OCI-LY1 (cell line): Measurements from ENCODE around the gene GABRB3.

Experiments used
- H2AFZ ChIP-seq: fragments of 200-600 bp; sonication (generic), shearing (Covaris generic); 2 replicates; pipeline ENCODE4 v1.6.0; 2014; ENCODE audit warnings: antibody characterized with exemption, mild to moderate bottlenecking, low read length
- H3F3A ChIP-seq: fragments of 200-600 bp; sonication (generic), shearing (Covaris generic); 2 replicates; pipeline ENCODE4 v1.6.0; 2014; ENCODE audit warnings: mild to moderate bottlenecking, antibody characterized with exemption, low read length, moderate library complexity; ENCODE audit not compliant: insufficient read depth
- H3K27ac ChIP-seq: fragments of 200-600 bp; sonication (generic); 2 replicates; pipeline ENCODE4 v1.5.1; 2014; ENCODE audit warnings: low read length, mixed run types, mild to moderate bottlenecking, low read depth; ENCODE audit not compliant: poor library complexity, severe bottlenecking
- H3K27me3 ChIP-seq: fragments of 200-600 bp; sonication (generic); 2 replicates; pipeline ENCODE4 v1.6.0; 2014; ENCODE audit warnings: antibody characterized with exemption, mild to moderate bottlenecking, low read length, moderate library complexity; ENCODE audit not compliant: insufficient read depth
- H3K36me3 ChIP-seq: fragments of 200-600 bp; sonication (generic); 2 replicates; pipeline ENCODE4 v1.6.1; 2014; ENCODE audit warnings: mild to moderate bottlenecking, antibody characterized with exemption, low read length, moderate library complexity, mixed read lengths; ENCODE audit not compliant: insufficient read depth
- H3K4me1 ChIP-seq: fragments of 200-600 bp; sonication (generic); 2 replicates; pipeline ENCODE4 v1.5.1; 2014; ENCODE audit warnings: mild to moderate bottlenecking, low read length, moderate library complexity; ENCODE audit not compliant: insufficient read depth, severe bottlenecking
- H3K4me2 ChIP-seq: fragments of 200-600 bp; sonication (generic), shearing (Covaris generic); 2 replicates; pipeline ENCODE4 v1.6.1; 2014; ENCODE audit warnings: low read length
- H3K4me3 ChIP-seq: fragments of 200-600 bp; sonication (generic); 2 replicates; pipeline ENCODE4 v1.5.1; 2014; ENCODE audit warnings: low read length, low read depth, mild to moderate bottlenecking, mixed read lengths; ENCODE audit not compliant: poor library complexity, severe bottlenecking
- H3K79me2 ChIP-seq: fragments of 200-600 bp; shearing (Covaris generic); 2 replicates; pipeline ENCODE4 v1.6.1; 2016; ENCODE audit warnings: mixed run types, low read length, mixed read lengths; ENCODE audit not compliant: insufficient read depth
- H3K9ac ChIP-seq: fragments of 200-600 bp; sonication (generic), shearing (Covaris generic); 2 replicates; pipeline ENCODE4 v1.6.1; 2014; ENCODE audit warnings: mild to moderate bottlenecking, low read length, mixed read lengths
- H3K9me2 ChIP-seq: fragments of 200-600 bp; sonication (generic), shearing (Covaris generic); 2 replicates; pipeline ENCODE4 v1.6.1; 2014; ENCODE audit warnings: low read depth, mild to moderate bottlenecking, low read length, mixed read lengths
- H3K9me3 ChIP-seq: fragments of 200-600 bp; shearing (Covaris generic); 2 replicates; pipeline ENCODE4 v1.6.1; 2014; ENCODE audit warnings: low read length, mixed read lengths
- H4K20me1 ChIP-seq: fragments of 200-600 bp; sonication (generic), shearing (Covaris generic); 2 replicates; pipeline ENCODE4 v1.6.0; 2016; ENCODE audit warnings: mild to moderate bottlenecking, low read length; ENCODE audit not compliant: insufficient read depth
- EZH2 ChIP-seq: fragments of 200-600 bp; sonication (generic), shearing (Covaris generic); IDR thresholded peaks from 2 replicates; pipeline ENCODE4 v1.8.0; 2017; ENCODE audit warnings: borderline replicate concordance, mixed run types, mild to moderate bottlenecking, antibody characterized with exemption, low read length, moderate library complexity, mixed read lengths
- TF ChIP-seq, protein P1 (sequence below): fragments of 200-600 bp; sonication (generic), shearing (Covaris generic); IDR thresholded peaks from 2 replicates; pipeline ENCODE4 v1.5.1; 2017; ENCODE audit warnings: mild to moderate bottlenecking, antibody characterized with exemption, low read length, moderate library complexity, mixed read lengths

GABRB3 gene

GRCh38 chr15:26698555-26698954 lies 74.3 kb downstream of the GABRB3 start:
- Histone ChIP-seq H3K4me2 (no peak overlapping the region), H4K20me1 (no peaks in the 10 kb centered on the region), H2AFZ (no peak overlapping the region), H3K79me2 (no peaks in the 10 kb centered on the region), H3K9me3 (no peaks in the 10 kb centered on the region), H3K4me3 (no peak overlapping the region), H3K36me3 (no peaks in the 10 kb centered on the region), H3K4me1 (no peaks in the 10 kb centered on the region), H3K27me3 (no peaks in the 10 kb centered on the region), H3K27ac (no peak overlapping the region), H3F3A (no peaks in the 10 kb centered on the region), H3K9me2 (no peaks in the 10 kb centered on the region), H3K9ac (no peak overlapping the region)
- TF ChIP-seq, protein P1, sequence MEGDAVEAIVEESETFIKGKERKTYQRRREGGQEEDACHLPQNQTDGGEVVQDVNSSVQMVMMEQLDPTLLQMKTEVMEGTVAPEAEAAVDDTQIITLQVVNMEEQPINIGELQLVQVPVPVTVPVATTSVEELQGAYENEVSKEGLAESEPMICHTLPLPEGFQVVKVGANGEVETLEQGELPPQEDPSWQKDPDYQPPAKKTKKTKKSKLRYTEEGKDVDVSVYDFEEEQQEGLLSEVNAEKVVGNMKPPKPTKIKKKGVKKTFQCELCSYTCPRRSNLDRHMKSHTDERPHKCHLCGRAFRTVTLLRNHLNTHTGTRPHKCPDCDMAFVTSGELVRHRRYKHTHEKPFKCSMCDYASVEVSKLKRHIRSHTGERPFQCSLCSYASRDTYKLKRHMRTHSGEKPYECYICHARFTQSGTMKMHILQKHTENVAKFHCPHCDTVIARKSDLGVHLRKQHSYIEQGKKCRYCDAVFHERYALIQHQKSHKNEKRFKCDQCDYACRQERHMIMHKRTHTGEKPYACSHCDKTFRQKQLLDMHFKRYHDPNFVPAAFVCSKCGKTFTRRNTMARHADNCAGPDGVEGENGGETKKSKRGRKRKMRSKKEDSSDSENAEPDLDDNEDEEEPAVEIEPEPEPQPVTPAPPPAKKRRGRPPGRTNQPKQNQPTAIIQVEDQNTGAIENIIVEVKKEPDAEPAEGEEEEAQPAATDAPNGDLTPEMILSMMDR = no peak
- no peak for TF ChIP-seq EZH2

- H3F3A ChIP-seq = no peaks in the 10 kb centered on the region
- no peak overlapping the region for H2AFZ ChIP-seq
- no peaks in the 10 kb centered on the region for H3K9me2 ChIP-seq
- no peak overlapping the region for H3K9ac ChIP-seq
- H4K20me1 ChIP-seq = no peaks in the 10 kb centered on the region
- no peak overlapping the region for H3K27ac ChIP-seq
- H3K79me2 ChIP-seq = no peaks in the 10 kb centered on the region
- TF ChIP-seq EZH2 = no peak
- TF ChIP-seq, protein P1 = no peak
- H3K4me2 ChIP-seq = no peak overlapping the region
- no peak overlapping the region for H3K4me3 ChIP-seq
- H3K36me3 ChIP-seq = no peaks in the 10 kb centered on the region
- no peaks in the 10 kb centered on the region for H3K27me3 ChIP-seq
- no peaks in the 10 kb centered on the region for H3K4me1 ChIP-seq
- H3K9me3 ChIP-seq = no peaks in the 10 kb centered on the region
These were observed 75.0 kb downstream of the GABRB3 start for GRCh38 chr15:26697913-26698312.

GRCh38 chr15:26691249-26691648 lies 81.6 kb downstream of the GABRB3 start:
- Histone ChIP-seq H3K36me3 (no peaks in the 10 kb centered on the region), H3K9ac (no peak overlapping the region), H3K27ac (no peak overlapping the region), H3K27me3 (no peaks in the 10 kb centered on the region), H2AFZ (no peak overlapping the region), H3K79me2 (no peaks in the 10 kb centered on the region), H3K4me1 (no peaks in the 10 kb centered on the region), H3K9me2 (no peaks in the 10 kb centered on the region), H4K20me1 (no peaks in the 10 kb centered on the region), H3K4me2 (no peak overlapping the region), H3K9me3 (no peaks in the 10 kb centered on the region), H3K4me3 (no peak overlapping the region), H3F3A (no peaks in the 10 kb centered on the region)
- no peak for TF ChIP-seq EZH2
- TF ChIP-seq, protein P1 = no peak
